Esophagus squamous epithelium (tissue), 4 donors: ENCODE results near the gene ARHGAP35.

Experiments
- CTCF ChIP-seq, 6 experiments: fragments of 450-650 bp in 4 of 6; fragments of 200-600 bp in 2 of 6; sonication (generic) in 2 of 6; IDR thresholded peaks; one replicate each; pipeline ENCODE4 v1.5.1; 2016 to 2019; ENCODE audit warnings: antibody characterized with exemption in 6 of 6, mild to moderate bottlenecking in 4 of 6, moderate library complexity in 4 of 6
- POLR2A ChIP-seq, 4 donors: fragments of 450-650 bp; IDR thresholded peaks; one replicate each; pipeline ENCODE4 v1.6.1; 2017; ENCODE audit warnings: antibody characterized with exemption in 4 of 4, mild to moderate bottlenecking in 4 of 4, moderate library complexity in 3 of 4

DNA sequence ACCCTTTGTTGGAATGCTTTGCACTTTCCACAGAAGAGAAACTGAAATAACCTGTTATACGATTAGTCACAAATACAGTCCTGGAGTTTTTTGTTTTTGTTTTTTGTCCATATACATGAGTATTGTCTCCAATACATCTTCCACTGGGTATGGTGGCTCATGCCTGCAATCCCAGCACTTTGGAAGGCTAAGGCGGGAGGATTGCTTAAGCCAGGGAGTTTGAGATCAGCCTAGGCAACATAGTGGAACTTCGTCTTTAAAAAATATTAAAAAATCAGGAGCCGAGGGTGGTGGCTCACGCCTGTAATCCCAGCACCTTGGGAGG, 35.1 kb upstream of the ARHGAP35 start:
- TF ChIP-seq CTCF (IDR thresholded peaks at IDR 0.05) (no peak), POLR2A (IDR thresholded peaks at IDR 0.05) (no peak)
